Activated CD4-positive, alpha-beta T cell treated with anti-CD3 and anti-CD28 coated beads for 48 hours (primary cell): Measurements from ENCODE around the gene NNAT.

ENCODE experiments used
- DNase-seq: peaks from one replicate; pipeline ENCODE4 v3.0.0-alpha.2; 2020

Gene NNAT

GRCh38 chr20:37503256-37503927 lies 17.7 kb upstream of the NNAT start:
- no peak for DNase-seq

- no peak for DNase-seq
Observed at GRCh38 chr20:37504404-37505096, 16.5 kb upstream of the NNAT start.

- no peak for DNase-seq
Observed at GRCh38 chr20:37505263-37506151, 15.5 kb upstream of the NNAT start.

GRCh38 chr20:37506152-37506725 lies 14.8 kb upstream of the NNAT start:
- DNase-seq: no peak

- DNase-seq: no peak
Observed at GRCh38 chr20:37510226-37510625, 10.8 kb upstream of the NNAT start.

- no peak for DNase-seq
Observed at GRCh38 chr20:37511610-37512275, 9.3 kb upstream of the NNAT start.

GRCh38 chr20:37513779-37514359 lies 7.2 kb upstream of the NNAT start:
- no peak for DNase-seq

- DNase-seq: no peak
Observed at GRCh38 chr20:37515876-37516275, 5.2 kb upstream of the NNAT start.

GRCh38 chr20:37516811-37517750 lies 4.0 kb upstream of the NNAT start:
- DNase-seq: no peak

GRCh38 chr20:37518059-37518458 lies 3.0 kb upstream of the NNAT start:
- no peak for DNase-seq

GRCh38 chr20:37518606-37519507 lies 2.2 kb upstream of the NNAT start:
- no peak for DNase-seq

- DNase-seq: no peak
Observed at GRCh38 chr20:37519508-37520418, 1.3 kb upstream of the NNAT start.

- no peak for DNase-seq
Observed at GRCh38 chr20:37520419-37520955, 563 bp upstream of the NNAT start.

- no peak for DNase-seq
Observed at GRCh38 chr20:37522260-37523011, 1.4 kb downstream of the NNAT start.

- no peak for DNase-seq
Observed at GRCh38 chr20:37523012-37523391, 2.0 kb downstream of the NNAT start.

GRCh38 chr20:37523911-37524700 lies 3.1 kb downstream of the NNAT start:
- DNase-seq: no peak
